CD4-positive, alpha-beta T cell treated with Interleukin-6 for 4 hours (primary cell): ENCODE measurements around the gene TAOK1.

Source experiments
- DNase-seq: peaks from one replicate; pipeline ENCODE4 v3.0.0-alpha.2; 2020; ENCODE audit warnings: mixed read lengths

TAOK1 gene

GRCh38 chr17:29379084-29379991 lies 10.8 kb upstream of the TAOK1 start:
- DNase-seq: no peak

GRCh38 chr17:29383686-29384085 lies 6.5 kb upstream of the TAOK1 start:
- DNase-seq: no peak

GRCh38 chr17:29384901-29385300 lies 5.3 kb upstream of the TAOK1 start:
- no peak for DNase-seq

GRCh38 chr17:29386760-29387159 lies 3.4 kb upstream of the TAOK1 start:
- DNase-seq: no peak

GRCh38 chr17:29388937-29389336 lies 1.2 kb upstream of the TAOK1 start:
- no peak for DNase-seq

GRCh38 chr17:29390851-29391631 lies 878 bp downstream of the TAOK1 start:
- DNase-seq: peak; percentile 5

GRCh38 chr17:29393436-29393835 lies 3.3 kb downstream of the TAOK1 start:
- no peak for DNase-seq

- no peak for DNase-seq
These were observed 4.6 kb downstream of the TAOK1 start for GRCh38 chr17:29394761-29395160.

GRCh38 chr17:29396066-29396465 lies 5.9 kb downstream of the TAOK1 start:
- DNase-seq: no peak

GRCh38 chr17:29399634-29400033 lies 9.5 kb downstream of the TAOK1 start:
- no peak for DNase-seq

- no peak for DNase-seq
These were observed 10.7 kb downstream of the TAOK1 start for GRCh38 chr17:29400818-29401217.

GRCh38 chr17:29401258-29401657 lies 11.1 kb downstream of the TAOK1 start:
- no peak for DNase-seq

- no peak for DNase-seq
These were observed 17.7 kb downstream of the TAOK1 start for GRCh38 chr17:29407856-29408255.

- no peak for DNase-seq
These were observed 19.8 kb downstream of the TAOK1 start for GRCh38 chr17:29409963-29410362.

GRCh38 chr17:29412780-29413565 lies 22.8 kb downstream of the TAOK1 start:
- DNase-seq: no peak

GRCh38 chr17:29420128-29420527 lies 30.0 kb downstream of the TAOK1 start:
- DNase-seq: no peak

- no peak for DNase-seq
These were observed 40.1 kb downstream of the TAOK1 start for GRCh38 chr17:29430275-29430674.

- peak; percentile 8 for DNase-seq
These were observed 43.4 kb downstream of the TAOK1 start for GRCh38 chr17:29433541-29433940.

GRCh38 chr17:29434550-29434949 lies 44.4 kb downstream of the TAOK1 start:
- DNase-seq: no peak

- DNase-seq: no peak
These were observed 52.3 kb downstream of the TAOK1 start for GRCh38 chr17:29442451-29442850.

GRCh38 chr17:29443041-29443739 lies 53.0 kb downstream of the TAOK1 start:
- DNase-seq: no peak

GRCh38 chr17:29444589-29444988 lies 54.4 kb downstream of the TAOK1 start:
- DNase-seq: no peak

GRCh38 chr17:29445844-29446243 lies 55.7 kb downstream of the TAOK1 start:
- no peak for DNase-seq
